SH-SY5Y (cell line): ENCODE measurements around the gene CDC20.

Experiments
- GATA2 ChIP-seq: IDR thresholded peaks from 2 replicates; pipeline ENCODE4 v1.6.1; 2011; ENCODE audit warnings: mild to moderate bottlenecking, low read depth, low read length
- GATA3 ChIP-seq: IDR thresholded peaks from 2 replicates; pipeline ENCODE4 v1.6.1; 2011; ENCODE audit warnings: low read depth, mild to moderate bottlenecking, low read length, moderate library complexity

DNA sequence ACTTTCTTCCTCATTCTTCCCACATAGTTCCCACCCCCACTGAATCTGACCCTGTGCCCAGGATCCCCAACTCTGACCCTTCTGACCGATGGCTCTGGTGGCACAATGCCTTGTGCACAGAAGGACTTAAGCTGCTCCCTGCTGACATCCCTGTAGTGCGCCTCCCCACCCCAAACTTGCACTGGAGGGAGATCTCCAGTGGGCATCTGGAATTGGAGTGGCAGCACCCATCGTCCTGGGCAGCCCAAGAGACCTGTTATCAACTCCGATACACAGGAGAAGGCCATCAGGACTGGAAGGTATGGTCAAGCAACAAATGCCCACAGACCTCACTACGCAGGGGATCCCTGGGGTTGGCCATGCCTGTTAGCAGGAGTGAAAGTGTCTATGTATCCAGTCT, 12.1 kb upstream of the CDC20 start:
- TF ChIP-seq GATA2, result no peak
- no peak for TF ChIP-seq GATA3
